ENCODE measurements around the gene CDKN1A. TPM values are rescaled to one million over a fixed set of nuclear protein-coding genes. Genes with fewer than 3 reads are reported as not detected.

The CDKN1A gene
- total and polyA plus RNA-seq, 10 of the 15 experiments (the other 5 are each of a cell fraction or from before 2014, with no cell fraction given): 25.2 to 637 (median 216) TPM

DNA sequence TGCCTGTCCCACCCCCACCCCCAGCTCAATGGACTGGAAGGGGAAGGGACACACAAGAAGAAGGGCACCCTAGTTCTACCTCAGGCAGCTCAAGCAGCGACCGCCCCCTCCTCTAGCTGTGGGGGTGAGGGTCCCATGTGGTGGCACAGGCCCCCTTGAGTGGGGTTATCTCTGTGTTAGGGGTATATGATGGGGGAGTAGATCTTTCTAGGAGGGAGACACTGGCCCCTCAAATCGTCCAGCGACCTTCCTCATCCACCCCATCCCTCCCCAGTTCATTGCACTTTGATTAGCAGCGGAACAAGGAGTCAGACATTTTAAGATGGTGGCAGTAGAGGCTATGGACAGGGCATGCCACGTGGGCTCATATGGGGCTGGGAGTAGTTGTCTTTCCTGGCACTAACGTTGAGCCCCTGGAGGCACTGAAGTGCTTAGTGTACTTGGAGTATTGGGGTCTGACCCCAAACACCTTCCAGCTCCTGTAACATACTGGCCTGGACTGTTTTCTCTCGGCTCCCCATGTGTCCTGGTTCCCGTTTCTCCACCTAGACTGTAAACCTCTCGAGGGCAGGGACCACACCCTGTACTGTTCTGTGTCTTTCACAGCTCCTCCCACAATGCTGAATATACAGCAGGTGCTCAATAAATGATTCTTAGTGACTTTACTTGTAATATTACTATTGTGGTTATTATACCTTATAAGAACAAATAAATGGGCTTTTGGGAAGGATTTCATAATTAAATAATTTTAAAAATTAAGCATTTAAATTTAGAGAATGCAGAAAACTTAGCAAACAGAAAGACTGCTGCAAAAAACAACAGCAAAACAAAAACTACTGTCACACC, 8.4 kb downstream of the CDKN1A start:
- CTCF ChIA-PET: interaction anchor here (0.7 to 5.8 kb wide), 7 partner anchors 25 to 88 kb away, joined by 3 to 28 read pairs (median 3); no protein-coding TSS in a partner anchor
- no peak for DNase-seq (ENCODE audit: low read depth, low spot score)
- TF ChIP-seq RELA (IDR thresholded peaks at IDR 0.05; ENCODE audit: borderline replicate concordance, partially characterized antibody): no peak
- TF ChIP-seq, protein P1, sequence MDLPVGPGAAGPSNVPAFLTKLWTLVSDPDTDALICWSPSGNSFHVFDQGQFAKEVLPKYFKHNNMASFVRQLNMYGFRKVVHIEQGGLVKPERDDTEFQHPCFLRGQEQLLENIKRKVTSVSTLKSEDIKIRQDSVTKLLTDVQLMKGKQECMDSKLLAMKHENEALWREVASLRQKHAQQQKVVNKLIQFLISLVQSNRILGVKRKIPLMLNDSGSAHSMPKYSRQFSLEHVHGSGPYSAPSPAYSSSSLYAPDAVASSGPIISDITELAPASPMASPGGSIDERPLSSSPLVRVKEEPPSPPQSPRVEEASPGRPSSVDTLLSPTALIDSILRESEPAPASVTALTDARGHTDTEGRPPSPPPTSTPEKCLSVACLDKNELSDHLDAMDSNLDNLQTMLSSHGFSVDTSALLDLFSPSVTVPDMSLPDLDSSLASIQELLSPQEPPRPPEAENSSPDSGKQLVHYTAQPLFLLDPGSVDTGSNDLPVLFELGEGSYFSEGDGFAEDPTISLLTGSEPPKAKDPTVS (IDR thresholded peaks at IDR 0.05; ENCODE audit: low read depth, low read length): no peak
- TF ChIP-seq POLR2A (IDR thresholded peaks at IDR 0.05; ENCODE audit: low read depth, low read length): peak; percentile 78
- no peak for TF ChIP-seq CHD2 (IDR thresholded peaks at IDR 0.05; ENCODE audit: borderline replicate concordance, low read depth, low read length)
- peak; percentile 34; the same call in 2 of the 3 replicates for TF ChIP-seq POU2F2 (IDR thresholded peaks at IDR 0.05; ENCODE audit: borderline replicate concordance, low read depth, low read length)
- no peak for TF ChIP-seq ZNF622 (IDR thresholded peaks at IDR 0.05)
- TF ChIP-seq BACH1 (IDR thresholded peaks at IDR 0.05; ENCODE audit: borderline replicate concordance): 0 out of 2 replicates have a peak, but pooled peaks have one; percentile 51
- TF ChIP-seq HCFC1 (IDR thresholded peaks at IDR 0.05; ENCODE audit: low read length): no peak
- TF ChIP-seq SMAD1 (IDR thresholded peaks at IDR 0.05; ENCODE audit: low read depth, partially characterized antibody): peak; percentile 32
- TF ChIP-seq, protein P2, sequence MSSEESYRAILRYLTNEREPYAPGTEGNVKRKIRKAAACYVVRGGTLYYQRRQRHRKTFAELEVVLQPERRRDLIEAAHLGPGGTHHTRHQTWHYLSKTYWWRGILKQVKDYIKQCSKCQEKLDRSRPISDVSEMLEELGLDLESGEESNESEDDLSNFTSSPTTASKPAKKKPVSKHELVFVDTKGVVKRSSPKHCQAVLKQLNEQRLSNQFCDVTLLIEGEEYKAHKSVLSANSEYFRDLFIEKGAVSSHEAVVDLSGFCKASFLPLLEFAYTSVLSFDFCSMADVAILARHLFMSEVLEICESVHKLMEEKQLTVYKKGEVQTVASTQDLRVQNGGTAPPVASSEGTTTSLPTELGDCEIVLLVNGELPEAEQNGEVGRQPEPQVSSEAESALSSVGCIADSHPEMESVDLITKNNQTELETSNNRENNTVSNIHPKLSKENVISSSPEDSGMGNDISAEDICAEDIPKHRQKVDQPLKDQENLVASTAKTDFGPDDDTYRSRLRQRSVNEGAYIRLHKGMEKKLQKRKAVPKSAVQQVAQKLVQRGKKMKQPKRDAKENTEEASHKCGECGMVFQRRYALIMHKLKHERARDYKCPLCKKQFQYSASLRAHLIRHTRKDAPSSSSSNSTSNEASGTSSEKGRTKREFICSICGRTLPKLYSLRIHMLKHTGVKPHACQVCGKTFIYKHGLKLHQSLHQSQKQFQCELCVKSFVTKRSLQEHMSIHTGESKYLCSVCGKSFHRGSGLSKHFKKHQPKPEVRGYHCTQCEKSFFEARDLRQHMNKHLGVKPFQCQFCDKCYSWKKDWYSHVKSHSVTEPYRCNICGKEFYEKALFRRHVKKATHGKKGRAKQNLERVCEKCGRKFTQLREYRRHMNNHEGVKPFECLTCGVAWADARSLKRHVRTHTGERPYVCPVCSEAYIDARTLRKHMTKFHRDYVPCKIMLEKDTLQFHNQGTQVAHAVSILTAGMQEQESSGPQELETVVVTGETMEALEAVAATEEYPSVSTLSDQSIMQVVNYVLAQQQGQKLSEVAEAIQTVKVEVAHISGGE (CRISPR knock-in tag; IDR thresholded peaks at IDR 0.05): peak; percentile 37
- TF ChIP-seq, protein P3, sequence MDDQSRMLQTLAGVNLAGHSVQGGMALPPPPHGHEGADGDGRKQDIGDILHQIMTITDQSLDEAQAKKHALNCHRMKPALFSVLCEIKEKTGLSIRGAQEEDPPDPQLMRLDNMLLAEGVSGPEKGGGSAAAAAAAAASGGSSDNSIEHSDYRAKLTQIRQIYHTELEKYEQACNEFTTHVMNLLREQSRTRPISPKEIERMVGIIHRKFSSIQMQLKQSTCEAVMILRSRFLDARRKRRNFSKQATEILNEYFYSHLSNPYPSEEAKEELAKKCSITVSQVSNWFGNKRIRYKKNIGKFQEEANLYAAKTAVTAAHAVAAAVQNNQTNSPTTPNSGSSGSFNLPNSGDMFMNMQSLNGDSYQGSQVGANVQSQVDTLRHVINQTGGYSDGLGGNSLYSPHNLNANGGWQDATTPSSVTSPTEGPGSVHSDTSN (IDR thresholded peaks at IDR 0.05; ENCODE audit: insufficient replicate concordance, low read depth, low read length): no peak
- peak; percentile 82 for TF ChIP-seq POLR2AphosphoS2 (IDR thresholded peaks at IDR 0.05; ENCODE audit: low read depth, low read length)
- TF ChIP-seq, protein P4, sequence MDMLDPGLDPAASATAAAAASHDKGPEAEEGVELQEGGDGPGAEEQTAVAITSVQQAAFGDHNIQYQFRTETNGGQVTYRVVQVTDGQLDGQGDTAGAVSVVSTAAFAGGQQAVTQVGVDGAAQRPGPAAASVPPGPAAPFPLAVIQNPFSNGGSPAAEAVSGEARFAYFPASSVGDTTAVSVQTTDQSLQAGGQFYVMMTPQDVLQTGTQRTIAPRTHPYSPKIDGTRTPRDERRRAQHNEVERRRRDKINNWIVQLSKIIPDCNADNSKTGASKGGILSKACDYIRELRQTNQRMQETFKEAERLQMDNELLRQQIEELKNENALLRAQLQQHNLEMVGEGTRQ (IDR thresholded peaks at IDR 0.05; ENCODE audit: borderline replicate concordance, low read depth, low read length): no peak
- TF ChIP-seq POLR2AphosphoS5 (IDR thresholded peaks at IDR 0.05; ENCODE audit: low read length): peak; percentile 77
- TF ChIP-seq MXI1 (IDR thresholded peaks at IDR 0.05; ENCODE audit: low read depth, low read length): no peak
- TF ChIP-seq YY1 (IDR thresholded peaks at IDR 0.05; ENCODE audit: low read depth, low read length): 0 out of 2 replicates have a peak, but pooled peaks have one; percentile 22

More for the DNA sequence above, 8.4 kb downstream of the CDKN1A start:
- Histone ChIP-seq H3K27ac (ENCODE audit: control insufficient read depth, insufficient read depth) (no peak overlapping the region), H3K79me2 (ENCODE audit: control insufficient read depth, insufficient read depth, low read length) (peaks cover 30% of the 10 kb centered on the region), H3K4me3 (no peak overlapping the region), H3K27me3 (replicated peaks in 1 of 2; ENCODE audit: control insufficient read depth in 2 of 2, insufficient read depth in 2 of 2, low read length in 1 of 2) (no peaks in the 10 kb centered on the region), H4K20me1 (ENCODE audit: control insufficient read depth, insufficient read depth) (peaks cover 15% of the 10 kb centered on the region), H3K36me3 (ENCODE audit: control insufficient read depth in 2 of 2, insufficient read depth in 2 of 2, low read length in 1 of 2) (peaks cover 31 to 38% of the 10 kb centered on the region in 2 experiments), H3K9me3 (replicated peaks; ENCODE audit: control insufficient read depth, insufficient read depth, low read length) (no peaks in the 10 kb centered on the region; the same call in 2 of the 3 replicates), H3K9ac (ENCODE audit: control insufficient read depth, insufficient read depth, low read length) (no peak overlapping the region), H2AFZ (ENCODE audit: control insufficient read depth, low read depth, low read length) (no peak overlapping the region), H3K4me1 (ENCODE audit: control insufficient read depth, insufficient read depth, low read length) (peaks cover 34% of the 10 kb centered on the region), H3K4me2 (ENCODE audit: control insufficient read depth, insufficient read depth) (no peak overlapping the region)
- POLR2A ChIA-PET: interaction anchor here (1.2 kb wide), 2 partner anchors 9 to 24 kb away, joined by 4 to 5 read pairs; no protein-coding TSS in a partner anchor
- RAD21 ChIA-PET (ENCODE audit: unreplicated experiment): interaction anchor here (1.9 kb wide), 1 partner anchor 73 kb away, joined by 7 read pairs; no protein-coding TSS in a partner anchor
- FAIRE-seq (no peak), ATAC-seq (no peak)
- WGBS (ENCODE audit: insufficient coverage, insufficient replicate concordance, low lambda C conversion rate, missing lambda C conversion rate): 91% methylated on average over 10 of the region's 10 CpGs
- intact Hi-C loops (cut with micrococcal nuclease; ENCODE audit: unreplicated experiment): no loop called here
- SMC1A ChIA-PET (ENCODE audit: uncharacterized antibody, unreplicated experiment): interaction anchor here (0.8 to 11.2 kb wide), 5 partner anchors 20 to 70 kb away, joined by 3 to 120 read pairs (median 5); no protein-coding TSS in a partner anchor
- in situ Hi-C loops (cut with MboI): no loop called here
- no TSS peak for BruUV-seq (replicated peaks)
